ACC112 (cell line): ENCODE measurements around the gene BEND7.

ENCODE experiments used
- H2AFZ ChIP-seq: fragments of 200-600 bp; sonication (generic); one replicate; pipeline ENCODE4 v1.6.0; 2017; ENCODE audit warnings: antibody characterized with exemption, low read length; ENCODE audit not compliant: unreplicated experiment
- H3K27ac ChIP-seq: fragments of 200-600 bp; sonication (generic); 2 replicates; pipeline ENCODE4 v1.5.1; 2014; ENCODE audit warnings: low read depth, mild to moderate bottlenecking, antibody characterized with exemption, low read length, moderate library complexity
- H3K27me3 ChIP-seq: fragments of 200-600 bp; sonication (generic); 2 replicates; pipeline ENCODE4 v1.6.1; 2014; ENCODE audit warnings: mild to moderate bottlenecking, antibody characterized with exemption, low read length, moderate library complexity, mixed read lengths; ENCODE audit not compliant: insufficient read depth
- H3K36me3 ChIP-seq: fragments of 200-600 bp; sonication (generic); 2 replicates; pipeline ENCODE4 v1.6.1; 2016; ENCODE audit warnings: mild to moderate bottlenecking, antibody characterized with exemption, low read length, moderate library complexity, mixed read lengths; ENCODE audit not compliant: insufficient read depth
- H3K4me1 ChIP-seq: fragments of 200-600 bp; sonication (generic); one replicate; pipeline ENCODE4 v1.6.1; 2016; ENCODE audit warnings: low read length, mixed read lengths; ENCODE audit not compliant: insufficient read depth, unreplicated experiment, control insufficient read depth
- H3K4me3 ChIP-seq: fragments of 200-600 bp; sonication (generic); 2 replicates; pipeline ENCODE4 v1.5.1; 2014; ENCODE audit warnings: mild to moderate bottlenecking, low read depth, low read length
- H3K79me2 ChIP-seq: fragments of 200-600 bp; sonication (generic); one replicate; pipeline ENCODE4 v1.6.0; 2016; ENCODE audit warnings: low read length; ENCODE audit not compliant: control insufficient read depth, unreplicated experiment, insufficient read depth

The BEND7 gene

GRCh38 chr10:13502380-13502779, 26.4 kb downstream of the BEND7 start:
- Histone ChIP-seq H3K27me3 (no peaks in the 10 kb centered on the region), H2AFZ (no peak overlapping the region), H3K79me2 (no peaks in the 10 kb centered on the region), H3K4me1 (no peaks in the 10 kb centered on the region), H3K36me3 (no peaks in the 10 kb centered on the region), H3K4me3 (no peak overlapping the region), H3K27ac (no peak overlapping the region)

GRCh38 chr10:13500201-13500600, 28.6 kb downstream of the BEND7 start:
- Histone ChIP-seq H3K27me3 (no peaks in the 10 kb centered on the region), H3K4me3 (no peak overlapping the region), H3K27ac (no peak overlapping the region)

GRCh38 chr10:13499150-13499549, 29.7 kb downstream of the BEND7 start:
- Histone ChIP-seq H3K4me3 (no peak overlapping the region), H2AFZ (no peak overlapping the region), H3K27me3 (no peaks in the 10 kb centered on the region), H3K27ac (no peak overlapping the region), H3K4me1 (no peaks in the 10 kb centered on the region), H3K36me3 (no peaks in the 10 kb centered on the region), H3K79me2 (no peaks in the 10 kb centered on the region)

More at GRCh38 chr10:13500201-13500600, 28.6 kb downstream of the BEND7 start:
- Histone ChIP-seq H2AFZ (no peak overlapping the region), H3K79me2 (no peaks in the 10 kb centered on the region), H3K4me1 (no peaks in the 10 kb centered on the region), H3K36me3 (no peaks in the 10 kb centered on the region)

GRCh38 chr10:13496931-13497330, 31.9 kb downstream of the BEND7 start:
- no peak overlapping the region for H2AFZ ChIP-seq
- no peaks in the 10 kb centered on the region for H3K27me3 ChIP-seq
- no peak overlapping the region for H3K27ac ChIP-seq
- no peaks in the 10 kb centered on the region for H3K36me3 ChIP-seq
- H3K79me2 ChIP-seq: no peaks in the 10 kb centered on the region
- no peak overlapping the region for H3K4me3 ChIP-seq
- no peaks in the 10 kb centered on the region for H3K4me1 ChIP-seq

GRCh38 chr10:13496164-13496563, 32.6 kb downstream of the BEND7 start:
- H3K4me1 ChIP-seq: no peaks in the 10 kb centered on the region
- H3K4me3 ChIP-seq: no peak overlapping the region
- H3K27me3 ChIP-seq: no peaks in the 10 kb centered on the region
- H3K36me3 ChIP-seq: no peaks in the 10 kb centered on the region
- H2AFZ ChIP-seq: no peak overlapping the region
- H3K79me2 ChIP-seq: no peaks in the 10 kb centered on the region
- H3K27ac ChIP-seq: no peak overlapping the region

GRCh38 chr10:13492493-13493180, 36.2 kb downstream of the BEND7 start:
- peak overlapping the region; percentile 63 for H2AFZ ChIP-seq
- H3K4me1 ChIP-seq: no peaks in the 10 kb centered on the region
- H3K27me3 ChIP-seq: no peaks in the 10 kb centered on the region
- no peaks in the 10 kb centered on the region for H3K36me3 ChIP-seq
- H3K79me2 ChIP-seq: no peaks in the 10 kb centered on the region
- peak overlapping the region; percentile 73 for H3K4me3 ChIP-seq
- H3K27ac ChIP-seq: no peak overlapping the region

- H2AFZ ChIP-seq: no peak overlapping the region
Observed at GRCh38 chr10:13491747-13492360, 37.0 kb downstream of the BEND7 start.

GRCh38 chr10:13490503-13490902, 38.3 kb downstream of the BEND7 start:
- H2AFZ ChIP-seq: no peak overlapping the region
- no peaks in the 10 kb centered on the region for H3K4me1 ChIP-seq
- H3K4me3 ChIP-seq: no peak overlapping the region
- H3K27me3 ChIP-seq: no peaks in the 10 kb centered on the region
- no peak overlapping the region for H3K27ac ChIP-seq
- H3K79me2 ChIP-seq: no peaks in the 10 kb centered on the region
- H3K36me3 ChIP-seq: no peaks in the 10 kb centered on the region

More at GRCh38 chr10:13491747-13492360, 37.0 kb downstream of the BEND7 start:
- H3K79me2 ChIP-seq: no peaks in the 10 kb centered on the region
- H3K4me1 ChIP-seq: no peaks in the 10 kb centered on the region
- no peak overlapping the region for H3K27ac ChIP-seq
- no peaks in the 10 kb centered on the region for H3K36me3 ChIP-seq
- H3K27me3 ChIP-seq: no peaks in the 10 kb centered on the region
- peak overlapping the region; percentile 73 for H3K4me3 ChIP-seq

GRCh38 chr10:13489035-13489599, 39.7 kb downstream of the BEND7 start:
- Histone ChIP-seq H3K36me3 (no peaks in the 10 kb centered on the region), H3K79me2 (no peaks in the 10 kb centered on the region), H3K27me3 (no peaks in the 10 kb centered on the region), H3K4me3 (no peak overlapping the region), H3K4me1 (no peaks in the 10 kb centered on the region), H3K27ac (no peak overlapping the region), H2AFZ (no peak overlapping the region)

- H3K27me3 ChIP-seq: no peaks in the 10 kb centered on the region
- no peaks in the 10 kb centered on the region for H3K79me2 ChIP-seq
- no peak overlapping the region for H3K4me3 ChIP-seq
- no peaks in the 10 kb centered on the region for H3K36me3 ChIP-seq
- no peak overlapping the region for H2AFZ ChIP-seq
- no peak overlapping the region for H3K27ac ChIP-seq
- H3K4me1 ChIP-seq: no peaks in the 10 kb centered on the region
Observed at GRCh38 chr10:13485623-13486022, 43.2 kb downstream of the BEND7 start.

GRCh38 chr10:13483951-13484350, 44.9 kb downstream of the BEND7 start:
- Histone ChIP-seq H3K4me1 (no peaks in the 10 kb centered on the region), H2AFZ (no peak overlapping the region), H3K36me3 (no peaks in the 10 kb centered on the region), H3K79me2 (no peaks in the 10 kb centered on the region), H3K27me3 (no peaks in the 10 kb centered on the region), H3K27ac (no peak overlapping the region), H3K4me3 (no peak overlapping the region)
